OCI-LY3 (cell line): ENCODE data around the gene KRT222.

Experiments used
- EZH2phosphoT487 ChIP-seq: fragments of 200-600 bp; shearing (Covaris generic); IDR thresholded peaks from 2 replicates; pipeline ENCODE4 v1.6.1; 2018; ENCODE audit warnings: antibody characterized with exemption, mixed run types, low read depth
- TF ChIP-seq, protein P1 (sequence below): fragments of 200-600, 300-600 bp; sonication (generic); IDR thresholded peaks from 2 replicates; pipeline ENCODE4 v1.5.1; 2014; ENCODE audit warnings: antibody characterized with exemption, low read length, low read depth

DNA sequence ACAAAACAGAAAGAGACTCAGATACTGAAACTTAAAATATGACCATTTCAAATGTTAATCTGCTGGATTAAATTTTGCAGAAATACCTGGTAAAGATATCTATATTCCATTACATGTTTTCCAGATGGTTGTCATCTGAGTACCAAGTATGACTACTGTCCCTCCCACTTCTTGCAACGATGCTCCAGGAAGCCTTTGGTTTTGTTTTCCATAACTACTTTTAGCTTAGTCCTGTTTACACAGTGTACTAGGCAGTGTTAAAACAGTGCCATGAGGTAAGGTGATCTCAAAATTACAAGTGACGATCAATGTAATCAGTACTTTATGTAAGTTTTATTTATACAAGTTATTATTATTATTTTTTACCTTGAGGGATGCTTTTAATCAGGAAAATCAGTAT, 35.1 kb downstream of the KRT222 start:
- TF ChIP-seq, protein P1, sequence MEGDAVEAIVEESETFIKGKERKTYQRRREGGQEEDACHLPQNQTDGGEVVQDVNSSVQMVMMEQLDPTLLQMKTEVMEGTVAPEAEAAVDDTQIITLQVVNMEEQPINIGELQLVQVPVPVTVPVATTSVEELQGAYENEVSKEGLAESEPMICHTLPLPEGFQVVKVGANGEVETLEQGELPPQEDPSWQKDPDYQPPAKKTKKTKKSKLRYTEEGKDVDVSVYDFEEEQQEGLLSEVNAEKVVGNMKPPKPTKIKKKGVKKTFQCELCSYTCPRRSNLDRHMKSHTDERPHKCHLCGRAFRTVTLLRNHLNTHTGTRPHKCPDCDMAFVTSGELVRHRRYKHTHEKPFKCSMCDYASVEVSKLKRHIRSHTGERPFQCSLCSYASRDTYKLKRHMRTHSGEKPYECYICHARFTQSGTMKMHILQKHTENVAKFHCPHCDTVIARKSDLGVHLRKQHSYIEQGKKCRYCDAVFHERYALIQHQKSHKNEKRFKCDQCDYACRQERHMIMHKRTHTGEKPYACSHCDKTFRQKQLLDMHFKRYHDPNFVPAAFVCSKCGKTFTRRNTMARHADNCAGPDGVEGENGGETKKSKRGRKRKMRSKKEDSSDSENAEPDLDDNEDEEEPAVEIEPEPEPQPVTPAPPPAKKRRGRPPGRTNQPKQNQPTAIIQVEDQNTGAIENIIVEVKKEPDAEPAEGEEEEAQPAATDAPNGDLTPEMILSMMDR, result no peak
- TF ChIP-seq EZH2phosphoT487, result no peak
